ENCODE measurements around the gene OR6N2.

Gene OR6N2

GRCh38 chr1:158752155-158752712 is 28.8 kb downstream of the OR6N2 start:
- H3K4me3 ChIP-seq (ENCODE audit: low read length), result no peak overlapping the region
- 96% methylated on average over 9 of the region's 9 CpGs for WGBS
- no peaks in the 10 kb centered on the region for H3K36me3 ChIP-seq (ENCODE audit: insufficient read depth, low read length)
- H3K9ac ChIP-seq (ENCODE audit: low read depth, low read length), result no peak overlapping the region
- no peaks in the 10 kb centered on the region for H3K4me1 ChIP-seq (ENCODE audit: insufficient read depth, low read length)
- no peaks in the 10 kb centered on the region; the same call in 1 of the 2 replicates for H3K27me3 ChIP-seq (ENCODE audit: insufficient read depth, low read length)
- H3K27ac ChIP-seq (ENCODE audit: low read depth, low read length), result no peak overlapping the region
- no peaks in the 10 kb centered on the region for H3K9me3 ChIP-seq (ENCODE audit: insufficient read depth, low read depth, low read length)

- Histone ChIP-seq H3K4me1 (ENCODE audit: insufficient read depth, low read length) (no peaks in the 10 kb centered on the region), H3K27me3 (ENCODE audit: insufficient read depth, low read length) (no peaks in the 10 kb centered on the region), H3K36me3 (ENCODE audit: insufficient read depth, low read length) (no peaks in the 10 kb centered on the region), H3K4me3 (ENCODE audit: low read length) (no peak overlapping the region), H3K27ac (ENCODE audit: low read depth, low read length) (no peak overlapping the region), H3K9me3 (ENCODE audit: insufficient read depth, low read depth, low read length) (no peaks in the 10 kb centered on the region), H3K9ac (ENCODE audit: low read depth, low read length) (no peak overlapping the region)
These were observed 45.2 kb downstream of the OR6N2 start for GRCh38 chr1:158735848-158736247.

- WGBS, result 94% methylated on average over 1 of the region's 2 CpGs
These were observed 48.5 kb downstream of the OR6N2 start for GRCh38 chr1:158732524-158732923.

GRCh38 chr1:158731707-158732106 is 49.3 kb downstream of the OR6N2 start:
- H3K27me3 ChIP-seq (ENCODE audit: insufficient read depth, low read length), result no peaks in the 10 kb centered on the region
- H3K27ac ChIP-seq (ENCODE audit: low read depth, low read length), result no peak overlapping the region
- no peaks in the 10 kb centered on the region for H3K36me3 ChIP-seq (ENCODE audit: insufficient read depth, low read length)
- H3K4me1 ChIP-seq (ENCODE audit: insufficient read depth, low read length), result no peaks in the 10 kb centered on the region
- 95% methylated on average over 4 of the region's 4 CpGs for WGBS
- H3K4me3 ChIP-seq (ENCODE audit: low read length), result no peak overlapping the region
- no peak overlapping the region for H3K9ac ChIP-seq (ENCODE audit: low read depth, low read length)
- H3K9me3 ChIP-seq (ENCODE audit: insufficient read depth, low read depth, low read length), result no peaks in the 10 kb centered on the region

More at GRCh38 chr1:158732524-158732923, 48.5 kb downstream of the OR6N2 start:
- H3K4me1 ChIP-seq (ENCODE audit: insufficient read depth, low read length), result no peaks in the 10 kb centered on the region
- no peaks in the 10 kb centered on the region for H3K27me3 ChIP-seq (ENCODE audit: insufficient read depth, low read length)
- no peaks in the 10 kb centered on the region for H3K36me3 ChIP-seq (ENCODE audit: insufficient read depth, low read length)
- no peak overlapping the region for H3K4me3 ChIP-seq (ENCODE audit: low read length)
- no peak overlapping the region for H3K27ac ChIP-seq (ENCODE audit: low read depth, low read length)
- no peaks in the 10 kb centered on the region for H3K9me3 ChIP-seq (ENCODE audit: insufficient read depth, low read depth, low read length)
- H3K9ac ChIP-seq (ENCODE audit: low read depth, low read length), result no peak overlapping the region

GRCh38 chr1:158730453-158730852 is 50.6 kb downstream of the OR6N2 start:
- Histone ChIP-seq H3K9ac (ENCODE audit: low read depth, low read length) (no peak overlapping the region), H3K9me3 (ENCODE audit: insufficient read depth, low read depth, low read length) (no peaks in the 10 kb centered on the region), H3K4me1 (ENCODE audit: insufficient read depth, low read length) (no peaks in the 10 kb centered on the region), H3K36me3 (ENCODE audit: insufficient read depth, low read length) (no peaks in the 10 kb centered on the region), H3K27ac (ENCODE audit: low read depth, low read length) (no peak overlapping the region), H3K27me3 (ENCODE audit: insufficient read depth, low read length) (no peaks in the 10 kb centered on the region), H3K4me3 (ENCODE audit: low read length) (no peak overlapping the region)
- WGBS, result 80% methylated on average over 1 of the region's 4 CpGs

- no peak overlapping the region for H3K9ac ChIP-seq (ENCODE audit: low read depth, low read length)
- H3K4me3 ChIP-seq (ENCODE audit: low read length), result no peak overlapping the region
- H3K27me3 ChIP-seq (ENCODE audit: insufficient read depth, low read length), result no peaks in the 10 kb centered on the region
- no peaks in the 10 kb centered on the region for H3K36me3 ChIP-seq (ENCODE audit: insufficient read depth, low read length)
- no peak overlapping the region for H3K27ac ChIP-seq (ENCODE audit: low read depth, low read length)
- no peaks in the 10 kb centered on the region for H3K4me1 ChIP-seq (ENCODE audit: insufficient read depth, low read length)
- 83% methylated on average over 2 of the region's 3 CpGs for WGBS
- H3K9me3 ChIP-seq (ENCODE audit: insufficient read depth, low read depth, low read length), result no peaks in the 10 kb centered on the region
These were observed 52.3 kb downstream of the OR6N2 start for GRCh38 chr1:158728510-158729225.

GRCh38 chr1:158724442-158724841 is 56.6 kb downstream of the OR6N2 start:
- H3K9me3 ChIP-seq (ENCODE audit: insufficient read depth, low read depth, low read length), result no peaks in the 10 kb centered on the region
- WGBS, result 95% methylated on average over 5 of the region's 5 CpGs

More at GRCh38 chr1:158724442-158724841, 56.6 kb downstream of the OR6N2 start:
- H3K36me3 ChIP-seq (ENCODE audit: insufficient read depth, low read length), result no peaks in the 10 kb centered on the region
- H3K9ac ChIP-seq (ENCODE audit: low read depth, low read length), result no peak overlapping the region
- H3K27ac ChIP-seq (ENCODE audit: low read depth, low read length), result no peak overlapping the region
- no peak overlapping the region for H3K4me3 ChIP-seq (ENCODE audit: low read length)
- H3K27me3 ChIP-seq (ENCODE audit: insufficient read depth, low read length), result no peaks in the 10 kb centered on the region
- no peaks in the 10 kb centered on the region for H3K4me1 ChIP-seq (ENCODE audit: insufficient read depth, low read length)

Measured in HUES64 (cell line).